T-cell (primary cell): ENCODE data around the gene KAZN. TPM values are rescaled to one million over a fixed set of nuclear protein-coding genes. Genes with fewer than 3 reads are reported as not detected.

Experiments used
- ATAC-seq, 4 experiments: fragments of 200-7000 bp in 3 of 4; fragments of 150-1000 bp in 1 of 4; cut with Tn5 transposase; replicated peaks in 1 of 4; 1 replicate in 3 of 4; 2 replicates in 1 of 4; pipeline ENCODE4 v1.10.0; 2021; ENCODE audit warnings: moderate library complexity in 3 of 4, mild to moderate bottlenecking in 2 of 4, moderate number of reproducible peaks in 1 of 4
- CTCF ChIA-PET, 2 donors: fragments of 300-600 bp; sonication (Branson Sonifier 250); formaldehyde crosslinking; loops; one replicate each; lab custom pipeline; 2022; ENCODE audit warnings: antibody characterized with exemption in 2 of 2; lab: Charles Lee
- POLR2A ChIA-PET, 2 donors: fragments of 300-600 bp; sonication (Branson Sonifier 250); formaldehyde crosslinking; loops; one replicate each; lab custom pipeline; 2022; ENCODE audit warnings: antibody characterized with exemption in 2 of 2; lab: Charles Lee
- DNase-seq, 35 experiments: peaks; one replicate each; pipeline versions ENCODE4 v3.0.0 to v3.0.0-alpha.2; 2013 to 2023
- H3K27ac ChIP-seq: one replicate; pipeline ENCODE4 v1.5.1; 2013; ENCODE audit warnings: low read length
- H3K27me3 ChIP-seq, 2 experiments: replicated peaks in 1 of 2; 1 replicate in 1 of 2; 2 replicates in 1 of 2; pipeline versions ENCODE4 v1.6.1 to v1.7.0; 2013; ENCODE audit warnings: low read length in 1 of 2, mixed read lengths in 1 of 2; ENCODE audit not compliant: control insufficient read depth in 2 of 2, insufficient read depth in 2 of 2; ENCODE audit errors: extremely low read depth in 1 of 2
- H3K36me3 ChIP-seq, 2 donors: 1 replicate in 1 of 2; 2 replicates in 1 of 2; pipeline versions ENCODE4 v1.6.1 to v1.7.0; 2013; ENCODE audit warnings: low read length in 1 of 2; ENCODE audit not compliant: control insufficient read depth in 2 of 2, insufficient read depth in 1 of 2; ENCODE audit errors: extremely low read depth in 1 of 2
- H3K4me1 ChIP-seq, 2 experiments: 1 replicate in 1 of 2; 2 replicates in 1 of 2; pipeline versions ENCODE4 v1.6.1 to v1.7.0; 2013; ENCODE audit warnings: low read length in 2 of 2, mixed read lengths in 1 of 2; ENCODE audit not compliant: insufficient read depth in 2 of 2, control insufficient read depth in 1 of 2; ENCODE audit errors: extremely low read depth in 1 of 2
- H3K4me3 ChIP-seq, 2 donors: 1 replicate in 1 of 2; 2 replicates in 1 of 2; pipeline versions ENCODE4 v1.5.1 to v1.7.0; 2013; ENCODE audit warnings: mild to moderate bottlenecking in 2 of 2, low read length in 1 of 2, moderate library complexity in 1 of 2; ENCODE audit not compliant: control insufficient read depth in 1 of 2; ENCODE audit errors: extremely low read depth in 1 of 2
- H3K9me3 ChIP-seq: 2 replicates; pipeline ENCODE4 v1.7.0; 2013
- H3K27ac Mint-ChIP-seq, 2 donors: one replicate each; pipeline ENCODE4 v1.8.0; 2020 to 2021; ENCODE audit warnings: mild to moderate bottlenecking in 2 of 2, mixed read lengths in 2 of 2
- H3K27me3 Mint-ChIP-seq, 2 donors: one replicate each; pipeline ENCODE4 v1.8.0; 2021 to 2022; ENCODE audit warnings: mixed read lengths in 2 of 2
- H3K36me3 Mint-ChIP-seq: one replicate; pipeline ENCODE4 v1.8.0; 2021; ENCODE audit warnings: mixed read lengths
- H3K4me1 Mint-ChIP-seq, 3 donors: one replicate each; pipeline ENCODE4 v1.8.0; 2020 to 2022; ENCODE audit warnings: mixed read lengths in 3 of 3, mild to moderate bottlenecking in 1 of 3
- H3K4me3 Mint-ChIP-seq, 3 donors: one replicate each; pipeline ENCODE4 v1.8.0; 2020 to 2022; ENCODE audit warnings: mild to moderate bottlenecking in 3 of 3, mixed read lengths in 3 of 3, moderate library complexity in 3 of 3
- H3K9me3 Mint-ChIP-seq, 3 donors: one replicate each; pipeline ENCODE4 v1.8.0; 2020 to 2022; ENCODE audit warnings: mixed read lengths in 3 of 3
- WGBS: methylation state at CpG from one replicate; pipeline ENCODE4 v1.1.5; 2013; ENCODE audit warnings: missing lambda C conversion rate; ENCODE audit not compliant: insufficient coverage; 5-methylcytosine and 5-hydroxymethylcytosine counted together
- total RNA-seq, 35 experiments: library from RNA in 6 of 35; stranded (reverse) in 6 of 35; fragments of 120-200 nt in 1 of 35; gene quantifications; one replicate each; pipeline versions ENCODE4 v1.2.1 to v1.2.4 and lab custom pipeline; 2013 to 2026

Gene KAZN
- total RNA-seq, 5 donors from 2014 or later (not counting 1 experiment from before 2014, with no cell fraction given): 0.18 to 0.58 (median 0.30) TPM

DNA sequence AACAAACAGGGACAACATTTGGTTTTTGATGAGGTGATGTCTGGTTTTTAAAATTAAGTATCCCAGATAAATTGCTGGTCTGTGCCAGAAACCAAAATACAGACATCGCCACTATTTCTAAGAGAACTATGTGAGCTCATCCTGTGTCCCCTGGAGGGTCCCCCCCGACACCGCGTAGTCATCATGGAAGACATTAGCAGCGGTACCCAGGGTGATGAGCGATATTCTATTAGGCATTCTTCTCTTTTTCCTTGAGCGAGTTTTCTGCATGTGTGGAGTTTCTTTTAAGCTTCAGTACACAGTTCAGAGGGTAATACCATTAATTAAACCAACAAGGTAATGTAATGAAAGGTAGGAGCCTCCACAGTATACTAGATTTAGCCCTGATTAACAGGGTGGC is 26.5 kb downstream of the KAZN start:
- Histone ChIP-seq H3K9me3 (no peaks in the 10 kb centered on the region), H3K27me3 (no peaks in the 10 kb centered on the region), H3K36me3 (no peaks in the 10 kb centered on the region), H3K4me1 (no peaks in the 10 kb centered on the region), H3K27ac (no peak overlapping the region), H3K4me3 (no peak overlapping the region)
- ATAC-seq: no peak
- Mint-ChIP-seq H3K27me3 (peaks cover 0 to 1% of the 10 kb centered on the region in 2 donors), H3K4me1 (no peaks in the 10 kb centered on the region), H3K9me3 (peaks cover 0 to 5% (median 0%) of the 10 kb centered on the region in 3 donors), H3K27ac (no peak overlapping the region), H3K36me3 (no peaks in the 10 kb centered on the region), H3K4me3 (no peak overlapping the region)
- 90% methylated on average over 2 of the region's 7 CpGs for WGBS
- ChIA-PET POLR2A (no interaction called here), CTCF (no interaction called here)
- no peak for DNase-seq

DNA sequence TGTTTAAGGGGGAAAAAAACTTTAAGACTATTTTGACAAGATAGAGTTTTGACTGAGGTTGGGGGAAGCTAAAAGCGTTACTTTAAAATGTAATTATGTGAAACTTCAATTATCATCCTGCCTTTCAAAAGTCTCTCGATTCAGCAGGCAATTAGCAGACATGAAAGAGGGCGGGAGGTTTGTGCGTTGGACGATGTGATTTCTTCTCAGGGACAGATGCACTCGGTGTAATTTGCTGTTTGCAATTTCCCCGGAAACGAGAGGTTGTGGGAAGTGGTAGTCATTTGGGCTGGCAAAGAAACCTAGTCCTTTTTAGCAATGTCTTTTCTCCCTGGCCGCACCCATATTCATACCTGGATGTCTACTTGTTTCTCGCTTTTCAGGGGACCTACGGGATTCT is 27.1 kb downstream of the KAZN start:
- no peaks in the 10 kb centered on the region for H3K4me1 Mint-ChIP-seq
- Histone ChIP-seq H3K4me1 (no peaks in the 10 kb centered on the region), H3K27me3 (no peaks in the 10 kb centered on the region), H3K9me3 (no peaks in the 10 kb centered on the region), H3K27ac (no peak overlapping the region), H3K4me3 (no peak overlapping the region), H3K36me3 (no peaks in the 10 kb centered on the region)
- 75% methylated on average over 2 of the region's 11 CpGs for WGBS
- peaks cover 0 to 5% (median 0%) of the 10 kb centered on the region in 3 donors for H3K9me3 Mint-ChIP-seq
- H3K27me3 Mint-ChIP-seq: peaks cover 0 to 1% of the 10 kb centered on the region in 2 donors
- H3K36me3 Mint-ChIP-seq: no peaks in the 10 kb centered on the region
- no peak overlapping the region for H3K4me3 Mint-ChIP-seq
- ChIA-PET POLR2A (no interaction called here), CTCF (no interaction called here)
- ATAC-seq: no peak
- no peak overlapping the region for H3K27ac Mint-ChIP-seq
- no peak for DNase-seq

DNA sequence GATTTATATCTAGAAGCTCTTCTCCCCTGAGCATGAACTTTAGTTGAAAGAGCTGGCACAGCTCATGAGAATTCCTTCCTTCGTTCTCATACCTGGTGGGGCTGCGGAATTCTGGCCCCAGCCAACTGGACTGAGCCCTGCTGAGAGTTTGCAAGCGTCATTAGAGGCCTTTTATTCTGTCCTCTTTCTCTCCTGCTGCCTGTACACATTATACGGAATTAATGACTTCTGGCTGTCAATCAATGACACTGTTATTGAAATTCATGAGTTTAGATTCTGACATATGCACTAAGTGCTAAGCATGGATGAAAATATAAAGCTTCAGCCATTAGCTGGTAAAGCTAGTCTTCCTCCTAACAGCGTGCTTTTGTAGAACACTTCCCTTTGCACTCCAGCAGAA is 27.5 kb downstream of the KAZN start:
- H3K27me3 ChIP-seq: no peaks in the 10 kb centered on the region
- H3K9me3 ChIP-seq: no peaks in the 10 kb centered on the region
- Mint-ChIP-seq H3K27ac (no peak overlapping the region), H3K4me1 (no peaks in the 10 kb centered on the region), H3K4me3 (no peak overlapping the region), H3K9me3 (peaks cover 0 to 5% (median 0%) of the 10 kb centered on the region in 3 donors), H3K27me3 (peaks cover 0 to 1% of the 10 kb centered on the region in 2 donors), H3K36me3 (no peaks in the 10 kb centered on the region)
- no peaks in the 10 kb centered on the region for H3K4me1 ChIP-seq
- POLR2A ChIA-PET: no interaction called here
- no peak overlapping the region for H3K27ac ChIP-seq
- DNase-seq (no peak), ATAC-seq (no peak)
- CTCF ChIA-PET: no interaction called here
- WGBS: 91% methylated on average over 5 of the region's 5 CpGs
- H3K4me3 ChIP-seq: no peak overlapping the region
- no peaks in the 10 kb centered on the region for H3K36me3 ChIP-seq

DNA sequence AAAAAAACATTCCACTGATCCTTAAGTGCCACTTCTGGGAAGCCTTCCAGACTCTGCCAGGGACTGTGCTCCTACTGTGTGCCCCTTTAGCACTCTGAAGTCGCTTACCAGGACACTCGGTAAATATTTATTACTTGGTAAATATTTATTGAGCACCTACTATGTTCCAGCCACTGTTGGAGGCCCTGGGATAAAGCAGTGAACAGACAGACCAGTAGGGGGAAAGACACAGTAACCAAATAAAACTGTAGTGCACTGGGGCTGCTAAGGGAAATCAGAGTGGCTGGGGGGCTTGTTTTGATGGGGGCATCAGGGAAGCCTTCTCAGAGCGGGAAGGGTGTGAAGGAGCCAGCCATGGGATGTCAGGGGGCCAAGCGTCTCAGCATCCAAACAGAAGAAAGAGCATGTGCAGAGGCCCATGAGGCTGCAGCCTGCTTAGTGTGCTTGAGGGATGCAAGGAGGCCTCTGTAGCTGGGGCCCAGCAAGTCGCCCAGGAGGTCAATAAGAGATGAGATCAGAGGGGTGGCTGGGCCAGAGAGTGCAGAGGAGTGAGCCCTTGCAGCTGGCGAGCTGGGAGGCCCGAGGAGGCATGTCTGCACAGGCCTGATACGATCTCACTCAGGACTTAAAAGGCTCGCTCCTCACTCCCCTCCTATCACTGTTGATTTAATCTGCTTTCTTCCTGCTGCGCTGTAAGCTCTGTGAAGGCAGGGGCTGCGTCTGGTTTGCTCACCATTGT is 28.6 kb downstream of the KAZN start:
- no peaks in the 10 kb centered on the region for H3K9me3 ChIP-seq
- ChIA-PET POLR2A (no interaction called here), CTCF (no interaction called here)
- no peak overlapping the region for H3K4me3 Mint-ChIP-seq
- H3K36me3 ChIP-seq: no peaks in the 10 kb centered on the region
- DNase-seq: no peak
- WGBS: 52% methylated on average over 7 of the region's 11 CpGs
- no peaks in the 10 kb centered on the region for H3K4me1 ChIP-seq
- no peak overlapping the region for H3K4me3 ChIP-seq
- H3K27me3 Mint-ChIP-seq: peaks cover 0 to 4% of the 10 kb centered on the region in 2 donors
- ATAC-seq: no peak
- H3K27ac ChIP-seq: no peak overlapping the region
- H3K27ac Mint-ChIP-seq: no peak overlapping the region
- no peaks in the 10 kb centered on the region for H3K36me3 Mint-ChIP-seq
- no peaks in the 10 kb centered on the region for H3K4me1 Mint-ChIP-seq
- no peaks in the 10 kb centered on the region for H3K27me3 ChIP-seq
- peaks cover 0 to 5% (median 0%) of the 10 kb centered on the region in 3 donors for H3K9me3 Mint-ChIP-seq

DNA sequence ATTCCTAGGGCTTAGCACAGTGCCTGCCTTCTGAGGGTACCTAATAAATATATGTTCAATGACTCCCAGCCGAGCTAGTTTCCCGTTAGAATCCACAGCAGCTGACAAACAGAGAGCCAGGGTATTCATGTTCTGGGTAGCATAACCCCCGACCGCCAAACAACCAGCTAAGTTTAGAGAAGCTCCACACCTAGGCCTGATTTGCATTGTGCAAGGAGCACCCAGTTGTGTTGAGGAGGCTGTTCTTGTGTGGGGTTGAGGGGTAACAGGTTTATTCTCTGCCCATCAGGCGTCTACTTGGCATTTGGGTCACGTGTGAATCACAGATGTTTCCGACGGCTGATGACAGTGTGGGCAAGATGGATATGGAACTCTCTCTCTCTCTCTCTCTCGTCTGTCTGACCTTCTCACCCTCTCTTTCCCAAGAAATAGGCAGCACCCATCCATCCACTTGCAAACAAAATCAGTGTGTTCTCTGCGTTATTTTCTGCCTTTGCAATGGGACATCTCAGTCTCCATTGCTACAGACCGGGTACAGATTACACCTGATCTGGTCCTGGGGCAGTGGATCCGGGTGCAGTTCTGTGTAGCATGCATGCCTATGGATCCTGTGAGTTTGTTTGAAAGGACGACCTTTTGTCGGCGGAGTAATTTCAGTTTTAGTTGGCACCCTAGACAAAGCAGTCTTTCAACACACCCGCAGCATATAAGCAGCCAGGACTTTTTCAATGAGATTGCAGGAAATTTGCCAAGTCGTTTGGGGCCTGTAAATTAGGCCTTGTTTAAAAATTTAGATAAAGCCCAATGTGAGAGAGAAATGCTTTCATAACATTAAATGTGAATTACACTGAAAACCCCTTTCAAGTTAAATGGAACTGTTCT is 29.4 kb downstream of the KAZN start:
- ChIA-PET CTCF (no interaction called here), POLR2A (no interaction called here)
- Histone ChIP-seq H3K4me1 (no peaks in the 10 kb centered on the region), H3K36me3 (no peaks in the 10 kb centered on the region), H3K4me3 (no peak overlapping the region), H3K27ac (no peak overlapping the region), H3K27me3 (no peaks in the 10 kb centered on the region), H3K9me3 (no peaks in the 10 kb centered on the region)
- Mint-ChIP-seq H3K4me3 (no peak overlapping the region), H3K27me3 (peaks cover under 1 to 4% of the 10 kb centered on the region in 2 donors), H3K36me3 (no peaks in the 10 kb centered on the region), H3K9me3 (peaks cover 0 to 5% (median 0%) of the 10 kb centered on the region in 3 donors), H3K4me1 (no peaks in the 10 kb centered on the region), H3K27ac (no peak overlapping the region)
- no peak for DNase-seq
- no peak for ATAC-seq
- WGBS: 83% methylated on average over 11 of the region's 17 CpGs

DNA sequence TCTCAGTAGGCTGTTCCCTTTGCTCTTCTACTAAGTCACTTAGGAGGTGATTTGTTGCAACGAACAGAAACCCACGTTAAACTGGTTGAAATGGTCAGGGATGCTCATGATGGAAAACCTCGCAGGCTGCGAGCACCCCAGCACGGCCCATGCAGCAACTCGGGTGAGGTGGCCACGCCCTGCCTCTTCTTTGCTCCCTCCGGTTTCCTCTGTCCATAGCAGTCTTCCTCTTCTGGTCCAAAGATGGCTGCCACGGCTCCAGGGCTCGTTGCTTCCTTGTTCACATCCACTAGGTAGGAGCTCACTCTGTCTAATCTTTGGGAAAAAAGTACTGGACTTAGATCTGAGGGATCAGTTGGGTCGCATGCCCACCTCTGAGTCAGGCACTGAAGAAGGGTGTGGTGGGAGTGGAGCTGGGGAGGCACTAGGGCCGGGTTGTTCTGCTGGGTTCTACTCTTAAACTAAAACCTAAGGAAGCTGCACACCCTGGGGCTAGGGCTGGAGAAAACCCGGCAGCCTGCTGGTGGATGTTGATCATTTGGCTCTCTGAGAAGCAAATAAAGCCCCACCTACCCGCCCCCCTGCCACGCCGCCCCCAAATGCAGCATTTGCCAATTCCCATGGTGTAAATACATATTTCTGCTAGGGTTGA is 31.0 kb downstream of the KAZN start:
- Histone ChIP-seq H3K9me3 (no peaks in the 10 kb centered on the region), H3K27me3 (no peaks in the 10 kb centered on the region), H3K4me1 (no peaks in the 10 kb centered on the region), H3K36me3 (no peaks in the 10 kb centered on the region), H3K27ac (no peak overlapping the region), H3K4me3 (no peak overlapping the region)
- ChIA-PET CTCF (no interaction called here), POLR2A (no interaction called here)
- no peak overlapping the region for H3K4me3 Mint-ChIP-seq
- no peak for ATAC-seq
- no peak for DNase-seq
- peaks cover 2 to 4% of the 10 kb centered on the region in 2 donors for H3K27me3 Mint-ChIP-seq
- H3K27ac Mint-ChIP-seq: no peak overlapping the region
- 88% methylated on average over 9 of the region's 16 CpGs for WGBS
- no peaks in the 10 kb centered on the region for H3K9me3 Mint-ChIP-seq
- no peaks in the 10 kb centered on the region for H3K36me3 Mint-ChIP-seq
- no peaks in the 10 kb centered on the region for H3K4me1 Mint-ChIP-seq
